Activated CD4-positive, alpha-beta T cell treated with anti-CD3 and anti-CD28 coated beads, Interleukin-2, amount 50 U/mL, for 16 hours (primary cell): ENCODE results near the gene ALDH3A2.
"Not testable (repeated sequence)": the region's sequence is repeated elsewhere in the genome, so short reads cannot be mapped to it uniquely, and the experiment has no call there.

Source experiments
- DNase-seq: peaks from one replicate; pipeline ENCODE4 v3.0.0-alpha.2; 2020

The ALDH3A2 gene

GRCh38 chr17:19651451-19652238 is 3.1 kb downstream of the ALDH3A2 start:
- DNase-seq = no peak

GRCh38 chr17:19652595-19652994 is 4.0 kb downstream of the ALDH3A2 start:
- DNase-seq = no peak

GRCh38 chr17:19654342-19654886 is 5.9 kb downstream of the ALDH3A2 start:
- DNase-seq = no peak

- no peak for DNase-seq
These were observed 6.3 kb downstream of the ALDH3A2 start for GRCh38 chr17:19654896-19655295.

GRCh38 chr17:19656336-19656735 is 7.8 kb downstream of the ALDH3A2 start:
- no peak for DNase-seq

GRCh38 chr17:19656851-19657581 is 8.5 kb downstream of the ALDH3A2 start:
- DNase-seq = no peak

- DNase-seq = no peak
These were observed 11.0 kb downstream of the ALDH3A2 start for GRCh38 chr17:19659366-19660177.

- no peak for DNase-seq
These were observed 11.8 kb downstream of the ALDH3A2 start for GRCh38 chr17:19660219-19660870.

- no peak for DNase-seq
These were observed 12.6 kb downstream of the ALDH3A2 start for GRCh38 chr17:19661121-19661520.

- no peak for DNase-seq
These were observed 14.5 kb downstream of the ALDH3A2 start for GRCh38 chr17:19663097-19663496.

- DNase-seq = no peak
These were observed 15.7 kb downstream of the ALDH3A2 start for GRCh38 chr17:19664136-19664820.

- DNase-seq = no peak
These were observed 16.2 kb downstream of the ALDH3A2 start for GRCh38 chr17:19664821-19665181.

GRCh38 chr17:19669680-19670079 is 21.1 kb downstream of the ALDH3A2 start:
- not testable (repeated sequence) for DNase-seq

GRCh38 chr17:19670908-19671307 is 22.4 kb downstream of the ALDH3A2 start:
- no peak for DNase-seq

- no peak for DNase-seq
These were observed 22.9 kb downstream of the ALDH3A2 start for GRCh38 chr17:19671433-19671832.

GRCh38 chr17:19672009-19672750 is 23.6 kb downstream of the ALDH3A2 start:
- no peak for DNase-seq

- no peak for DNase-seq
These were observed 25.1 kb downstream of the ALDH3A2 start for GRCh38 chr17:19673623-19674022.

- DNase-seq = no peak
These were observed 28.3 kb downstream of the ALDH3A2 start for GRCh38 chr17:19676896-19677295.

- no peak for DNase-seq
These were observed 29.3 kb downstream of the ALDH3A2 start for GRCh38 chr17:19677736-19678379.

GRCh38 chr17:19678581-19679453 is 30.3 kb downstream of the ALDH3A2 start:
- DNase-seq = no peak
